ENCODE measurements around the gene ARHGEF6.

The ARHGEF6 gene

DNA sequence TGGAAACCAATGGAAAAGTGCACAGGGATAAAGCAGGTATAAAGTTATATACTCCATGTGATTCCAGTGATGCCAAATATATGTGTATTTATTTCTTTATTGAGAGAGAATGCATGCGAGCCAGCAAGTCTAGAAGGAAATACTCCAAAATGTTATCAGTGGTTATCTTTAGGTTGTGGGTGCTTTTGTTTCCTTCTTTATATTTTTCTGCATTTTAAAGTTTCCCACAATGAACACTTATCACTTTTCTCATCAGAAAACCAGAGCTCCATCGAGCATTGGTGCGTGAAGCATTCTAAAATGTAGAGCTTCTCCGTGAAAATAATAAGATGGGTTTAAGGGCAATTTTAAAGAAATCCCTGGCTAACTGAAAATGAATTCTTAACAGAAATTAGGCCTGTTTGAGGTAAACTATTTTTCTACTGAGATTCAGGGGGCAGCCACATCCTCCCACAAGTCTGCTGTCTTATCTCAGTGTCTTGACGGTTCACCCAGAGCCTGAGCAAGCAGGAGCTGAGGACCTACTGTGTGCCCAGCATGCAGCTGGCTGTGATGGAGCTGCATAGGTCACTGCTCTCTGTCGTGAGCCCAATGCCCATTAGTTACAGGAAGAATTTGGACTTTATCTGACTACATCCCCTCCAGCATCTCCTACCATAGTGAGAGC, 151.5 kb downstream of the ARHGEF6 start:
- Histone ChIP-seq H3K27ac (replicated peaks; ENCODE audit: low read length) (no peak overlapping the region), H3K23ac (ENCODE audit: low read depth, low read length, poor library complexity) (no peak overlapping the region), H3K79me1 (ENCODE audit: low read depth, low read length) (no peaks in the 10 kb centered on the region), H3K9me3 (replicated peaks in 1 of 2; ENCODE audit: control insufficient read depth in 2 of 2, insufficient read depth in 1 of 2, low read depth in 1 of 2, low read length in 2 of 2) (no peaks in the 10 kb centered on the region), H4K8ac (ENCODE audit: low read depth, low read length) (no peak overlapping the region), H2AFZ (ENCODE audit: low read length) (no peak overlapping the region), H3K4ac (ENCODE audit: low read length) (no peak overlapping the region), H2BK15ac (ENCODE audit: low read length) (no peak overlapping the region), H3K9ac (ENCODE audit: low read depth, low read length, poor library complexity) (no peak overlapping the region), H3K18ac (ENCODE audit: low read length) (no peak overlapping the region), H2BK120ac (ENCODE audit: low read depth, low read length) (no peak overlapping the region), H2AK5ac (ENCODE audit: low read depth, low read length) (no peak overlapping the region), H2BK5ac (ENCODE audit: low read length) (no peak overlapping the region), H3K4me3 (ENCODE audit: low read length in 2 of 2) (no peak overlapping the region), H3K36me3 (replicated peaks in 1 of 2; ENCODE audit: control insufficient read depth in 2 of 2, insufficient read depth in 2 of 2, low read length in 2 of 2) (no peaks in the 10 kb centered on the region), H3K14ac (ENCODE audit: low read length) (no peak overlapping the region), H3K27me3 (ENCODE audit: control insufficient read depth in 3 of 3, insufficient read depth in 3 of 3, low read depth in 1 of 3, low read length in 3 of 3) (peaks cover 0 to 26% (median 0%) of the 10 kb centered on the region in 3 experiments), H2BK12ac (ENCODE audit: low read length) (no peak overlapping the region), H3K4me1 (ENCODE audit: control insufficient read depth in 2 of 2, insufficient read depth in 1 of 2, low read depth in 1 of 2, low read length in 2 of 2) (no peaks in the 10 kb centered on the region), H3K4me2 (ENCODE audit: insufficient read depth, low read length, poor library complexity, severe bottlenecking) (no peak overlapping the region), H4K91ac (ENCODE audit: low read depth, low read length, poor library complexity) (no peak overlapping the region)
- WGBS, 2 donors (ENCODE audit: extremely low coverage in 2 of 2, insufficient read length in 2 of 2, insufficient replicate concordance in 1 of 2), result no CpG with 5 or more reads among the region's 6 CpGs
- DNase-seq (ENCODE audit: low spot score), result no peak

DNA sequence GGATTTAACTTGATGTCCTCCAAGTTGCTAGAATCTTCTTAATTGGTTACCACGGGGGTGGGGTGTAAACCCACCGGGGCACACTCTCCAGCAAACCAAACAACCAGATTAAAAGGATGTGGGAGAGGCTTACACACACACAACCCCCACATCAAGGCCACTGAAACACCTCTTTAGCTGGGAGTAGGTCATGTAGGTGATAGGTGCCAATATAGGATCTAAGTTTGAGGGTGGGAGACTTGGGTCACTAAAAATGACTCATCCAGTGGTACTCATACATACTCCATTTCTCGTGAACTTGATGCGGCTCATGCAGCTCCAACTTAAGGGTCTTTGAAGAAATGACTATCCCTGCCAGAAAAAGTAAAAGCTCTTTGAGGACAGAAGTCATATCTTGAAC, 153.3 kb downstream of the ARHGEF6 start:
- no CpG with 5 or more reads among the region's 4 CpGs for WGBS, 2 donors (ENCODE audit: extremely low coverage in 2 of 2, insufficient read length in 2 of 2, insufficient replicate concordance in 1 of 2)
- Histone ChIP-seq H3K36me3 (replicated peaks in 1 of 2; ENCODE audit: control insufficient read depth in 2 of 2, insufficient read depth in 2 of 2, low read length in 2 of 2) (no peaks in the 10 kb centered on the region), H2BK15ac (ENCODE audit: low read length) (no peak overlapping the region), H2BK5ac (ENCODE audit: low read length) (no peak overlapping the region), H2AFZ (ENCODE audit: low read length) (no peak overlapping the region), H3K18ac (ENCODE audit: low read length) (no peak overlapping the region), H3K27ac (replicated peaks; ENCODE audit: low read length) (no peak overlapping the region), H3K9ac (ENCODE audit: low read depth, low read length, poor library complexity) (no peak overlapping the region), H3K14ac (ENCODE audit: low read length) (no peak overlapping the region), H3K4me1 (ENCODE audit: control insufficient read depth in 2 of 2, insufficient read depth in 1 of 2, low read depth in 1 of 2, low read length in 2 of 2) (no peaks in the 10 kb centered on the region), H2BK12ac (ENCODE audit: low read length) (no peak overlapping the region), H3K9me3 (replicated peaks in 1 of 2; ENCODE audit: control insufficient read depth in 2 of 2, insufficient read depth in 1 of 2, low read depth in 1 of 2, low read length in 2 of 2) (no peaks in the 10 kb centered on the region), H4K91ac (ENCODE audit: low read depth, low read length, poor library complexity) (no peak overlapping the region), H2BK120ac (ENCODE audit: low read depth, low read length) (no peak overlapping the region), H3K79me1 (ENCODE audit: low read depth, low read length) (no peaks in the 10 kb centered on the region), H3K4me3 (ENCODE audit: low read length in 2 of 2) (no peak overlapping the region), H4K8ac (ENCODE audit: low read depth, low read length) (no peak overlapping the region), H3K4ac (ENCODE audit: low read length) (no peak overlapping the region), H3K23ac (ENCODE audit: low read depth, low read length, poor library complexity) (no peak overlapping the region), H3K27me3 (ENCODE audit: control insufficient read depth in 3 of 3, insufficient read depth in 3 of 3, low read depth in 1 of 3, low read length in 3 of 3) (peaks cover 0 to 30% (median 0%) of the 10 kb centered on the region in 3 experiments), H3K4me2 (ENCODE audit: insufficient read depth, low read length, poor library complexity, severe bottlenecking) (no peak overlapping the region), H2AK5ac (ENCODE audit: low read depth, low read length) (no peak overlapping the region)
- DNase-seq (ENCODE audit: low spot score), result no peak

DNA sequence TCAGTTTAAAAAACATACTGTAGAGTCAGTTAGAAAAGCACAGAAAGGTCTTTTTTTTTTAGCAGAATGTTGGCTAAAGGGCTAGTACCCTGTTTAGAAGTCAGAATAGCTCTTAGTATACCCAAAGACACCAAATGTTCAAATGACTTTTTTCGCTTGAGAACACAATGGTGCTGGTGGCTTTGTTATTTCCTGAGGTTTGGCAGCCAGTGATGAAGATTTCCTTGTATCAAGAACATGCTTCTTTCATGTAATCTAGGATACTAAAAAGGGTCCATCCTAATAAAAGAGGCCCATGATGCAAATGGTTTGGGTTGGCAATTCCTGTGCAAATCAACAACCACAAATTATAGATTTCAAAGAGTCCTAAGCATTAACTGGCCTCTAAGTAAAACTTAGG, 153.8 kb downstream of the ARHGEF6 start:
- no peak for DNase-seq (ENCODE audit: low spot score)
- Histone ChIP-seq H3K79me1 (ENCODE audit: low read depth, low read length) (no peaks in the 10 kb centered on the region), H3K9me3 (replicated peaks in 1 of 2; ENCODE audit: control insufficient read depth in 2 of 2, insufficient read depth in 1 of 2, low read depth in 1 of 2, low read length in 2 of 2) (no peaks in the 10 kb centered on the region), H4K8ac (ENCODE audit: low read depth, low read length) (no peak overlapping the region), H2AK5ac (ENCODE audit: low read depth, low read length) (no peak overlapping the region), H3K27me3 (ENCODE audit: control insufficient read depth in 3 of 3, insufficient read depth in 3 of 3, low read depth in 1 of 3, low read length in 3 of 3) (peaks cover 0 to 31% (median 0%) of the 10 kb centered on the region in 3 experiments), H2BK120ac (ENCODE audit: low read depth, low read length) (no peak overlapping the region), H4K91ac (ENCODE audit: low read depth, low read length, poor library complexity) (no peak overlapping the region), H3K4me2 (ENCODE audit: insufficient read depth, low read length, poor library complexity, severe bottlenecking) (no peak overlapping the region), H3K18ac (ENCODE audit: low read length) (no peak overlapping the region), H3K4me3 (ENCODE audit: low read length in 2 of 2) (no peak overlapping the region), H3K9ac (ENCODE audit: low read depth, low read length, poor library complexity) (no peak overlapping the region), H3K4ac (ENCODE audit: low read length) (no peak overlapping the region), H3K27ac (replicated peaks; ENCODE audit: low read length) (no peak overlapping the region), H2BK5ac (ENCODE audit: low read length) (no peak overlapping the region), H2BK12ac (ENCODE audit: low read length) (no peak overlapping the region), H3K23ac (ENCODE audit: low read depth, low read length, poor library complexity) (no peak overlapping the region), H2AFZ (ENCODE audit: low read length) (no peak overlapping the region), H3K4me1 (ENCODE audit: control insufficient read depth in 2 of 2, insufficient read depth in 1 of 2, low read depth in 1 of 2, low read length in 2 of 2) (no peaks in the 10 kb centered on the region), H3K14ac (ENCODE audit: low read length) (no peak overlapping the region), H2BK15ac (ENCODE audit: low read length) (no peak overlapping the region), H3K36me3 (replicated peaks in 1 of 2; ENCODE audit: control insufficient read depth in 2 of 2, insufficient read depth in 2 of 2, low read length in 2 of 2) (no peaks in the 10 kb centered on the region)
- WGBS, 2 donors (ENCODE audit: extremely low coverage in 2 of 2, insufficient read length in 2 of 2, insufficient replicate concordance in 1 of 2), result no CpG with 5 or more reads among the region's 1 CpG

DNA sequence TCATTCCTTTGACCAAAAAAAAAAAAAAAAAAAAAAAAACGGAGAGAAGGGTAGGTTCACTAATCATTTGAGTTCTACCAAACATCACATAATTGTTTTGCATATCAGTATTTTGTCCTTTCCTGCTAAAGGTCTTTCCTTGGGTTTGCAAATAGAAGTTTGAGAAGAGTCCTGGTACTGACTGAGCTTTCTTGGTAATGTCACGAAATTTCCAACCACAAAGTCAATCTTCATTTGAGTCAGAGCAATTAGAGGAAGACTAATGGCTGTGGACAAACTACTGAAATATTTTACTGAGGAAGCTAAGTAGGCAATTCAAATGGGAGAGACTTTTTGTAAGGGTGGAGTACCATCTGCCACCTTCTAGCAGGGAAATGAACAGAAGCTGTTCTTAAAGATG, 154.5 kb downstream of the ARHGEF6 start:
- no peak overlapping the region for H3K18ac ChIP-seq (ENCODE audit: low read length)
- H3K23ac ChIP-seq (ENCODE audit: low read depth, low read length, poor library complexity), result no peak overlapping the region
- H3K27ac ChIP-seq (replicated peaks; ENCODE audit: low read length), result no peak overlapping the region
- H2BK120ac ChIP-seq (ENCODE audit: low read depth, low read length), result no peak overlapping the region
- H3K27me3 ChIP-seq (ENCODE audit: control insufficient read depth in 3 of 3, insufficient read depth in 3 of 3, low read depth in 1 of 3, low read length in 3 of 3), result peaks cover 0 to 33% (median 0%) of the 10 kb centered on the region in 3 experiments
- no peak for DNase-seq (ENCODE audit: low spot score)
- H4K8ac ChIP-seq (ENCODE audit: low read depth, low read length), result no peak overlapping the region
- no peaks in the 10 kb centered on the region for H3K9me3 ChIP-seq (replicated peaks in 1 of 2; ENCODE audit: control insufficient read depth in 2 of 2, insufficient read depth in 1 of 2, low read depth in 1 of 2, low read length in 2 of 2)
- no peak overlapping the region for H2AK5ac ChIP-seq (ENCODE audit: low read depth, low read length)
- no peaks in the 10 kb centered on the region for H3K36me3 ChIP-seq (replicated peaks in 1 of 2; ENCODE audit: control insufficient read depth in 2 of 2, insufficient read depth in 2 of 2, low read length in 2 of 2)
- no peak overlapping the region for H3K9ac ChIP-seq (ENCODE audit: low read depth, low read length, poor library complexity)
- H2AFZ ChIP-seq (ENCODE audit: low read length), result no peak overlapping the region
- H2BK12ac ChIP-seq (ENCODE audit: low read length), result no peak overlapping the region
- no peak overlapping the region for H3K4me2 ChIP-seq (ENCODE audit: insufficient read depth, low read length, poor library complexity, severe bottlenecking)
- H3K79me1 ChIP-seq (ENCODE audit: low read depth, low read length), result no peaks in the 10 kb centered on the region
- H2BK15ac ChIP-seq (ENCODE audit: low read length), result no peak overlapping the region
- WGBS, 2 donors (ENCODE audit: extremely low coverage in 2 of 2, insufficient read length in 2 of 2, insufficient replicate concordance in 1 of 2), result no CpG with 5 or more reads among the region's 2 CpGs
- no peak overlapping the region for H3K14ac ChIP-seq (ENCODE audit: low read length)
- H3K4me3 ChIP-seq (ENCODE audit: low read length in 2 of 2), result no peak overlapping the region
- H2BK5ac ChIP-seq (ENCODE audit: low read length), result no peak overlapping the region
- H4K91ac ChIP-seq (ENCODE audit: low read depth, low read length, poor library complexity), result no peak overlapping the region
- no peaks in the 10 kb centered on the region for H3K4me1 ChIP-seq (ENCODE audit: control insufficient read depth in 2 of 2, insufficient read depth in 1 of 2, low read depth in 1 of 2, low read length in 2 of 2)
- H3K4ac ChIP-seq (ENCODE audit: low read length), result no peak overlapping the region

All from neuronal stem cell (in vitro differentiated cells).